CD4-positive, alpha-beta T cell treated with Interleukin-4 for 1 hour (primary cell): ENCODE measurements around the gene HLCS.

Source experiments
- DNase-seq, 2 donors: peaks; one replicate each; pipeline ENCODE4 v3.0.0-alpha.2; 2020 to 2022

The HLCS gene

GRCh38 chr21:36803816-36804439 is 162.5 kb downstream of the HLCS start:
- no peak for DNase-seq

GRCh38 chr21:36803051-36803645 is 163.3 kb downstream of the HLCS start:
- no peak for DNase-seq

- no peak for DNase-seq
Measured at GRCh38 chr21:36800734-36801133, 165.7 kb downstream of the HLCS start.

- no peak for DNase-seq
Measured at GRCh38 chr21:36799869-36800268, 166.6 kb downstream of the HLCS start.

- no peak for DNase-seq
Measured at GRCh38 chr21:36798491-36798890, 168.0 kb downstream of the HLCS start.

- DNase-seq: no peak
Measured at GRCh38 chr21:36796070-36796469, 170.4 kb downstream of the HLCS start.

GRCh38 chr21:36792505-36792967 is 173.9 kb downstream of the HLCS start:
- DNase-seq: no peak

GRCh38 chr21:36791695-36792470 is 174.6 kb downstream of the HLCS start:
- no peak for DNase-seq

- no peak for DNase-seq
Measured at GRCh38 chr21:36791180-36791579, 175.3 kb downstream of the HLCS start.

GRCh38 chr21:36790616-36791015 is 175.9 kb downstream of the HLCS start:
- DNase-seq: no peak

GRCh38 chr21:36788120-36788638 is 178.3 kb downstream of the HLCS start:
- no peak for DNase-seq

GRCh38 chr21:36786186-36786585 is 180.3 kb downstream of the HLCS start:
- no peak for DNase-seq

- DNase-seq: no peak
Measured at GRCh38 chr21:36785615-36786014, 180.9 kb downstream of the HLCS start.

- no peak for DNase-seq
Measured at GRCh38 chr21:36784947-36785346, 181.5 kb downstream of the HLCS start.

- DNase-seq: no peak
Measured at GRCh38 chr21:36783612-36784374, 182.7 kb downstream of the HLCS start.

GRCh38 chr21:36780861-36781260 is 185.6 kb downstream of the HLCS start:
- no peak for DNase-seq

GRCh38 chr21:36776981-36777617 is 189.4 kb downstream of the HLCS start:
- DNase-seq: no peak

- DNase-seq: no peak
Measured at GRCh38 chr21:36773995-36774394, 192.5 kb downstream of the HLCS start.

- DNase-seq: no peak
Measured at GRCh38 chr21:36773117-36773516, 193.4 kb downstream of the HLCS start.

GRCh38 chr21:36769051-36769839 is 197.2 kb downstream of the HLCS start:
- no peak for DNase-seq

GRCh38 chr21:36768496-36768895 is 198.0 kb downstream of the HLCS start:
- no peak for DNase-seq

GRCh38 chr21:36767096-36767495 is 199.4 kb downstream of the HLCS start:
- no peak for DNase-seq
